ENCODE results near the gene ELMO1. TPM values are rescaled to one million over a fixed set of nuclear protein-coding genes. Genes with fewer than 3 reads are reported as not detected.

The ELMO1 gene
- total and polyA plus RNA-seq, 12 donors: 7.5 to 46.8 (median 14.9) TPM

DNA sequence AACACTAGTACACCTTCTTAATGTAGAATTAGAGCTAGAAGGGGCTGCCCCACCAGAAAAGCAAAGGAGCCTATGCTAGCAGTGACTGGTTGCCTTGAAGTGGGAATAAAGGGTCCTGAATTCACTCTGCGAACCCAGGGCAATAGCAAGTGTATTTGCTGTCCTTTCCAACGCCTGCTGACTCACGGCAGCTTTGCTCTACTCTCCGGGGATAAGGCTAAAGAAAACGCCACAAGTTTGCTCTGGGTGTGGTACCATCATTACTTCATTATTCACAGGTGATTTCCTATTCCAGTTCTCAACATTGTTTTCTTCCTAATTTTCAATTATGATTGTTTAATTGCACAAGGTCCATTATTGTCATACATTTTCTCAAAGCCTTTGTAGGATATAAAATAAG is 503.8 kb downstream of the ELMO1 start:
- DNase-seq: no peak
- Histone ChIP-seq H3K27ac (no peak overlapping the region), H3K9me3 (replicated peaks in 1 of 3) (no peaks in the 10 kb centered on the region), H3K27me3 (no peaks in the 10 kb centered on the region), H3K4me3 (no peak overlapping the region), H3K4me1 (replicated peaks in 1 of 2) (peaks cover 0 to 2% of the 10 kb centered on the region in 2 donors), H3K36me3 (replicated peaks in 1 of 2) (no peaks in the 10 kb centered on the region)
- WGBS, 4 donors: 87 to 90% (median 88%) methylated on average over 5 of the region's 5 CpGs
- intact Hi-C loops (cut with DNase I): no loop called here
- TF ChIP-seq, protein P1, sequence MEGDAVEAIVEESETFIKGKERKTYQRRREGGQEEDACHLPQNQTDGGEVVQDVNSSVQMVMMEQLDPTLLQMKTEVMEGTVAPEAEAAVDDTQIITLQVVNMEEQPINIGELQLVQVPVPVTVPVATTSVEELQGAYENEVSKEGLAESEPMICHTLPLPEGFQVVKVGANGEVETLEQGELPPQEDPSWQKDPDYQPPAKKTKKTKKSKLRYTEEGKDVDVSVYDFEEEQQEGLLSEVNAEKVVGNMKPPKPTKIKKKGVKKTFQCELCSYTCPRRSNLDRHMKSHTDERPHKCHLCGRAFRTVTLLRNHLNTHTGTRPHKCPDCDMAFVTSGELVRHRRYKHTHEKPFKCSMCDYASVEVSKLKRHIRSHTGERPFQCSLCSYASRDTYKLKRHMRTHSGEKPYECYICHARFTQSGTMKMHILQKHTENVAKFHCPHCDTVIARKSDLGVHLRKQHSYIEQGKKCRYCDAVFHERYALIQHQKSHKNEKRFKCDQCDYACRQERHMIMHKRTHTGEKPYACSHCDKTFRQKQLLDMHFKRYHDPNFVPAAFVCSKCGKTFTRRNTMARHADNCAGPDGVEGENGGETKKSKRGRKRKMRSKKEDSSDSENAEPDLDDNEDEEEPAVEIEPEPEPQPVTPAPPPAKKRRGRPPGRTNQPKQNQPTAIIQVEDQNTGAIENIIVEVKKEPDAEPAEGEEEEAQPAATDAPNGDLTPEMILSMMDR (IDR thresholded peaks at IDR 0.05): no peak
- TF ChIP-seq POLR2A (IDR thresholded peaks at IDR 0.05): no peak

DNA sequence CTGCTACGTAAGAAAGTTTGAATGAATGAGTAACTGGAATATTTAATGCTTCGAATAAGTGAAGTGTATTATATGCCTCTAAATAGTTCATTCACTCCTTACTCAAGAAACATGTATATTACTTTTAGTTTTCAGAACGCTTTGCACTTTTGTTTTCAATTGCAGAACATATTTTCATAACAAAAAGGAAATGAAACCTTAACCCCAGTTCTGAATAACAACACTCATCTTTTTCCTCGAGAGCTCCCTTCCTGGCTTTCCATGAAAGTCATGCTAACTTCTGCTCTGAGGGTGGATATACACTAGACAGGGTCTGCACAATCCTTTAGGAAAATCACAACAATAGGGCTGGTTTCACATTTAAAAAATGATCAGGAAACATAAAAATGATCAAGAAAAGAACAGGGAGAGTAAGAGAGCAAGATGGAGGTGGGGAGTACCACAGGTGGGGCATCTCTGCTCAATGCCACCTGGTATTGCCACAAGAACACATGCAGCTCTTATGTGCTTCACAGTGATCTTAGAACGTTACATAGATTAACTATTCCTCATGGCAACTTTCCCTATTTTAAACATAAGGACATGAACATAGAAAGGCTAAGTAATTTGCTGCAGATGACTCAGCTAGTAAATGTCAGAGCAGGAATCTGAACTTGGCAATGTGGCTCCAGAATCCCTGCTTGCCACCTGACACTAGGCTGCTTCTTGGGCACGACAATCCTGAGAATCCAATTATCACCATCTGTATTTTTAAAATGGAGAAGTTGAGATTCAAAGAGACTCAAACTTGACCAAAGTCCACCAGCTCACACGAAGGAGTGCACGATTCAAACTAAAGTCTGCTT is 504.9 kb downstream of the ELMO1 start:
- Histone ChIP-seq H3K9me3 (replicated peaks in 1 of 3) (no peaks in the 10 kb centered on the region), H3K27ac (no peak overlapping the region), H3K4me1 (replicated peaks in 1 of 2) (no peaks in the 10 kb centered on the region), H3K27me3 (no peaks in the 10 kb centered on the region), H3K4me3 (no peak overlapping the region), H3K36me3 (replicated peaks in 1 of 2) (no peaks in the 10 kb centered on the region)
- no peak for DNase-seq
- 64 to 71% (median 69%) methylated on average over 8 of the region's 8 CpGs for WGBS, 4 donors
- TF ChIP-seq, protein P1 (IDR thresholded peaks at IDR 0.05): no peak
- TF ChIP-seq POLR2A (IDR thresholded peaks at IDR 0.05): no peak
- intact Hi-C loops (cut with DNase I): no loop called here

DNA sequence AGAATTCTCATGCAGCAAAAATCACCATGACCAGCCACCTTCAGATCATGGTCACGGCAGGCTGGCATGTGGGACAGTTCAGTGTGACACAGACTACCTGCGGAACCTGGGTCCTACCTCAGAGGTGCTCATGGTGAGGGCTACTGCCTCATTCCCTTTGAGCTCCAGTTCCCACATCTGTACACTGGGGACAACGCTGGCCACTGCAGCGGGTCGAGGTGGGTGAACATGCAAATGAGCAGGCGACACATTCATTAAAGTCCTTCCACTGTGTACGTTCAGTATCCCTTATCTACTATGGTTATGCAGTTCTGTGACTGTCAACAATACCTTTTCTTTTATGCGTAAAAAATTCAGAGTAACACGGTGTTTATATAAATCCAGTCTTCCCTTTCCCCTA is 505.7 kb downstream of the ELMO1 start:
- DNase-seq: no peak
- WGBS, 4 donors: 93 to 96% (median 94%) methylated on average over 9 of the region's 9 CpGs
- TF ChIP-seq POLR2A (IDR thresholded peaks at IDR 0.05): no peak
- TF ChIP-seq, protein P1 (IDR thresholded peaks at IDR 0.05): no peak
- H3K9me3 ChIP-seq (replicated peaks in 1 of 3): peaks cover 0 to 8% (median 0%) of the 10 kb centered on the region in 3 donors
- no peaks in the 10 kb centered on the region for H3K27me3 ChIP-seq
- H3K27ac ChIP-seq: no peak overlapping the region
- intact Hi-C loops (cut with DNase I): no loop called here
- no peak overlapping the region for H3K4me3 ChIP-seq
- no peaks in the 10 kb centered on the region for H3K36me3 ChIP-seq (replicated peaks in 1 of 2)
- no peaks in the 10 kb centered on the region for H3K4me1 ChIP-seq (replicated peaks in 1 of 2)

DNA sequence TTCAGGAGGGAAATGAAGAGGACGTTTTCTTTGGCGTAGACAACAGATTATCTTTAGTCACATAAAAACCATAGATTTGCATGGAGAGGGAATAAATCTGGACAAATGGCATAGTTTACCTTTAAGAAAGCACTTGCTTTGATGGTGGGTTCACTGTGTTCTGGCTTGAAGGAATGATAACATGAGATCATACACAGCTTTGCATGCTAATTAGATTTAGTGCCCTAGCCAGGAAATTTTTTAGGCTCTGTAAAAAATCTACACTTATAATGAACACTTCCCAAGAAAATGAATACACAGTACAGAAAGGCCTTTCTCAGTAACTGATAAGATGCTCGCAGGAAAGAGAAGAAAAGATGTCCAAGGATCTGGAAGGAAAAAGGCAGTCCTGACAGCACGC is 506.1 kb downstream of the ELMO1 start:
- TF ChIP-seq, protein P1 (IDR thresholded peaks at IDR 0.05): no peak
- no peak for TF ChIP-seq POLR2A (IDR thresholded peaks at IDR 0.05)
- no peak overlapping the region for H3K4me3 ChIP-seq
- peaks cover 0 to 12% (median 0%) of the 10 kb centered on the region in 3 donors for H3K9me3 ChIP-seq (replicated peaks in 1 of 3)
- WGBS, 4 donors: 69 to 85% (median 82%) methylated on average over 4 of the region's 4 CpGs
- no peak for DNase-seq
- no peak overlapping the region for H3K27ac ChIP-seq
- H3K36me3 ChIP-seq (replicated peaks in 1 of 2): no peaks in the 10 kb centered on the region
- no peaks in the 10 kb centered on the region for H3K27me3 ChIP-seq
- intact Hi-C loops (cut with DNase I): no loop called here
- H3K4me1 ChIP-seq (replicated peaks in 1 of 2): no peaks in the 10 kb centered on the region

Measured in adrenal gland (tissue), 12 donors.